IMR-90 (cell line): ENCODE results near the gene PSMA3.

Experiments used
- BHLHE40 ChIP-seq: fragments of 150-350 bp; IDR thresholded peaks from 2 replicates; pipeline ENCODE4 v1.6.1; 2016; ENCODE audit warnings: mild to moderate bottlenecking, low read depth, low read length
- CEBPB ChIP-seq: IDR thresholded peaks from 2 replicates; pipeline ENCODE4 v1.6.1; 2012; ENCODE audit warnings: low read depth, low read length, improper control_type of control experiment
- CHD1 ChIP-seq: IDR thresholded peaks from 2 replicates; pipeline ENCODE4 v1.6.1; 2012; ENCODE audit warnings: low read depth, low read length, improper control_type of control experiment
- CTCF ChIP-seq: conservative IDR thresholded peaks from 2 replicates; pipeline ENCODE4 v1.5.1; 2012; ENCODE audit warnings: mild to moderate bottlenecking, low read depth, low read length, improper control_type of control experiment
- ELK1 ChIP-seq: fragments of 150-350 bp; IDR thresholded peaks from 2 replicates; pipeline ENCODE4 v1.6.1; 2016; ENCODE audit warnings: low read depth, mild to moderate bottlenecking, low read length, moderate library complexity, borderline replicate concordance
- FOS ChIP-seq: fragments of 150-350 bp; IDR thresholded peaks from 2 replicates; pipeline ENCODE4 v1.6.1; 2016; ENCODE audit warnings: low read depth, low read length
- MAFK ChIP-seq: IDR thresholded peaks from 2 replicates; pipeline ENCODE4 v1.6.1; 2012; ENCODE audit warnings: low read depth, low read length, improper control_type of control experiment
- MAZ ChIP-seq: IDR thresholded peaks from 2 replicates; pipeline ENCODE4 v1.6.1; 2012; ENCODE audit warnings: low read depth, mild to moderate bottlenecking, low read length, improper control_type of control experiment, moderate library complexity, borderline replicate concordance
- MXI1 ChIP-seq: IDR thresholded peaks from 2 replicates; pipeline ENCODE4 v1.6.1; 2012; ENCODE audit warnings: low read depth, mild to moderate bottlenecking, low read length, moderate library complexity, borderline replicate concordance
- POLR2A ChIP-seq: IDR thresholded peaks from 2 replicates; pipeline ENCODE4 v1.6.1; 2012; ENCODE audit warnings: mild to moderate bottlenecking, low read depth, low read length
- RAD21 ChIP-seq: IDR thresholded peaks from 2 replicates; pipeline ENCODE4 v1.6.1; 2012; ENCODE audit warnings: low read length, improper control_type of control experiment
- RCOR1 ChIP-seq: IDR thresholded peaks from 2 replicates; pipeline ENCODE4 v1.6.1; 2012; ENCODE audit warnings: mild to moderate bottlenecking, low read length, improper control_type of control experiment; ENCODE audit not compliant: insufficient replicate concordance
- RFX5 ChIP-seq: IDR thresholded peaks from 2 replicates; pipeline ENCODE4 v1.8.0; 2012; ENCODE audit warnings: low read depth, mild to moderate bottlenecking, low read length, moderate library complexity
- SMC3 ChIP-seq: fragments of 150-350 bp; IDR thresholded peaks from 2 replicates; pipeline ENCODE4 v1.6.1; 2016; ENCODE audit warnings: low read depth, mild to moderate bottlenecking, antibody characterized with exemption, low read length, moderate library complexity

- TF ChIP-seq MAZ (no peak), POLR2A (no peak), MAFK (no peak), CTCF (no peak), MXI1 (no peak), RFX5 (no peak), SMC3 (no peak), FOS (no peak), CEBPB (no peak), RAD21 (no peak), ELK1 (no peak), CHD1 (no peak), BHLHE40 (no peak), RCOR1 (no peak)
Observed at GRCh38 chr14:58245562-58245961, 919 bp downstream of the PSMA3 start.
